ENCODE data around the gene PRKAA2.

DNA sequence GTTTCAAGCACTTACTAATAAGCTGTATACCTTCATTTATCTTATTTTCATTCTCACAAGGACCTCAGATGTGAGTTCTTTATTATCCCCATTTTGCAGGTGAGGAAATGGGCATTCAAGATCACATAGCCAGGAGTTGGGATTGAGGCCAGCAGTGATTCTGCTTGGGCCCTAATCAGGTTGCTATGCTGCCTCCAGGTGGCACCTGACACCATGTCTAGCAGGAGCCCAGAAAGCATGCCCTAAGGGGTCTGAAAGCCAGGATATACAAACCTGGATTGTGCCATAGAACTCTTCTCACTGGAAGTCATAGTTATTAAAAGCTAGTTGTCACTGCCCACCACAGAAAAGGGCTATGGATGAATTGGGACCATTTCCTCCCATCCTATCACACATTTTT lies 113.0 kb downstream of the PRKAA2 start:
- TF ChIP-seq POLR2A (IDR thresholded peaks at IDR 0.05; ENCODE audit: low read length) (no peak), MYC (IDR thresholded peaks at IDR 0.05; ENCODE audit: borderline replicate concordance, low read length) (no peak), SREBF2 (IDR thresholded peaks at IDR 0.05) (no peak), EHF (CRISPR knock-in tag; IDR thresholded peaks at IDR 0.05) (no peak), JUNB (IDR thresholded peaks at IDR 0.05) (no peak)
- TF ChIP-seq, protein P1, sequence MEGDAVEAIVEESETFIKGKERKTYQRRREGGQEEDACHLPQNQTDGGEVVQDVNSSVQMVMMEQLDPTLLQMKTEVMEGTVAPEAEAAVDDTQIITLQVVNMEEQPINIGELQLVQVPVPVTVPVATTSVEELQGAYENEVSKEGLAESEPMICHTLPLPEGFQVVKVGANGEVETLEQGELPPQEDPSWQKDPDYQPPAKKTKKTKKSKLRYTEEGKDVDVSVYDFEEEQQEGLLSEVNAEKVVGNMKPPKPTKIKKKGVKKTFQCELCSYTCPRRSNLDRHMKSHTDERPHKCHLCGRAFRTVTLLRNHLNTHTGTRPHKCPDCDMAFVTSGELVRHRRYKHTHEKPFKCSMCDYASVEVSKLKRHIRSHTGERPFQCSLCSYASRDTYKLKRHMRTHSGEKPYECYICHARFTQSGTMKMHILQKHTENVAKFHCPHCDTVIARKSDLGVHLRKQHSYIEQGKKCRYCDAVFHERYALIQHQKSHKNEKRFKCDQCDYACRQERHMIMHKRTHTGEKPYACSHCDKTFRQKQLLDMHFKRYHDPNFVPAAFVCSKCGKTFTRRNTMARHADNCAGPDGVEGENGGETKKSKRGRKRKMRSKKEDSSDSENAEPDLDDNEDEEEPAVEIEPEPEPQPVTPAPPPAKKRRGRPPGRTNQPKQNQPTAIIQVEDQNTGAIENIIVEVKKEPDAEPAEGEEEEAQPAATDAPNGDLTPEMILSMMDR (IDR thresholded peaks at IDR 0.05): no peak
